Measurements from ENCODE around the gene MRGPRD.

MRGPRD gene

GRCh38 chr11:68996376-68997123, 15.8 kb upstream of the MRGPRD start:
- DNase-seq, result peak in 2 of 10 donors; percentile 43 to 77
- intact Hi-C loops (cut with DNase I), result no loop called here

- intact Hi-C loops (cut with DNase I), result no loop called here
- no peak for DNase-seq
Observed at GRCh38 chr11:68994894-68995285, 14.1 kb upstream of the MRGPRD start.

GRCh38 chr11:68994161-68994893, 13.5 kb upstream of the MRGPRD start:
- intact Hi-C loops (cut with DNase I), result no loop called here
- peak in 1 of 10 donors; percentile 62 for DNase-seq

- intact Hi-C loops (cut with DNase I), result no loop called here
- DNase-seq, result no peak
Observed at GRCh38 chr11:68993546-68993945, 12.8 kb upstream of the MRGPRD start.

- peak in 2 of 10 donors; percentile 8 to 57 for DNase-seq
- intact Hi-C loops (cut with DNase I), result no loop called here
Observed at GRCh38 chr11:68992743-68993255, 12.0 kb upstream of the MRGPRD start.

- peak in 2 of 10 donors; percentile 53 to 75 for DNase-seq
- intact Hi-C loops (cut with DNase I), result no loop called here
Observed at GRCh38 chr11:68990995-68991780, 10.4 kb upstream of the MRGPRD start.

GRCh38 chr11:68989936-68990606, 9.3 kb upstream of the MRGPRD start:
- DNase-seq, result peak in 1 of 10 donors; percentile 53

GRCh38 chr11:68988491-68988890, 7.7 kb upstream of the MRGPRD start:
- no peak for DNase-seq

More at GRCh38 chr11:68989936-68990606, 9.3 kb upstream of the MRGPRD start:
- intact Hi-C loops (cut with DNase I), result no loop called here

GRCh38 chr11:68987211-68987610, 6.4 kb upstream of the MRGPRD start:
- intact Hi-C loops (cut with DNase I), result no loop called here
- DNase-seq, result no peak

More at GRCh38 chr11:68988491-68988890, 7.7 kb upstream of the MRGPRD start:
- intact Hi-C loops (cut with DNase I), result no loop called here

GRCh38 chr11:68983801-68984200, 3.0 kb upstream of the MRGPRD start:
- DNase-seq, result peak in 3 of 10 donors; percentile 4 to 37 (median 19)
- intact Hi-C loops (cut with DNase I), result no loop called here

GRCh38 chr11:68982134-68982533, 1.3 kb upstream of the MRGPRD start:
- DNase-seq, result no peak
- intact Hi-C loops (cut with DNase I), result no loop called here

- intact Hi-C loops (cut with DNase I), result no loop called here
- peak in 1 of 10 donors; percentile 40 for DNase-seq
Observed at GRCh38 chr11:68979931-68980775, 633 bp downstream of the MRGPRD start.

- peak in 1 of 10 donors; percentile 38 for DNase-seq
- intact Hi-C loops (cut with DNase I), result no loop called here
Observed at GRCh38 chr11:68978931-68979594, 1.7 kb downstream of the MRGPRD start.

- DNase-seq, result peak in 1 of 10 donors; percentile 30
- intact Hi-C loops (cut with DNase I), result no loop called here
Observed at GRCh38 chr11:68978626-68978930, 2.2 kb downstream of the MRGPRD start.

- DNase-seq, result peak in 1 of 10 donors; percentile 26
- intact Hi-C loops (cut with DNase I), result no loop called here
Observed at GRCh38 chr11:68977781-68978625, 2.8 kb downstream of the MRGPRD start.

GRCh38 chr11:68976563-68976962, 4.2 kb downstream of the MRGPRD start:
- intact Hi-C loops (cut with DNase I), result no loop called here
- DNase-seq, result peak in 2 of 10 donors; percentile 19 to 41

- peak in 3 of 10 donors; percentile 2 to 30 (median 11) for DNase-seq
- intact Hi-C loops (cut with DNase I), result no loop called here
Observed at GRCh38 chr11:68976095-68976494, 4.7 kb downstream of the MRGPRD start.
